H1 (cell line): ENCODE measurements around the gene RNU6-1. TPM values are rescaled to one million over a fixed set of nuclear protein-coding genes. Genes with fewer than 3 reads are reported as not detected.

Experiments
- CTCF ChIA-PET: fragments of 300-600 bp; sonication (Branson Sonifier 250); formaldehyde crosslinking; loops from one replicate; lab custom pipeline; 2021; ENCODE audit not compliant: partially characterized antibody; lab: Charles Lee
- POLR2A ChIA-PET: fragments of 300-600 bp; sonication (Branson Sonifier 250); formaldehyde crosslinking; loops from one replicate; lab custom pipeline; 2021; ENCODE audit warnings: inconsistent platforms; ENCODE audit not compliant: partially characterized antibody; lab: Charles Lee
- DNase-seq, 2 experiments: peaks; one replicate each; pipeline versions ENCODE4 v3.0.0 to v3.0.0-alpha.2; 2010 to 2022; ENCODE audit warnings: low spot score in 2 of 2, low read depth in 1 of 2, mixed read lengths in 1 of 2
- FAIRE-seq: peaks from 2 replicates; lab custom pipeline; 2011; peaks lifted over from hg19 to GRCh38; lab: Jason Lieb, UNC
- H2AFZ ChIP-seq: 2 replicates; pipeline ENCODE4 v1.8.1; 2012; ENCODE audit warnings: low read length, inconsistent platforms
- H2AK5ac ChIP-seq: 2 replicates; pipeline ENCODE4 v1.6.1; 2013; ENCODE audit warnings: low read depth, low read length
- H2BK120ac ChIP-seq: replicated peaks from 2 replicates; pipeline ENCODE3; 2013; ENCODE audit warnings: low read depth, low read length, inconsistent platforms
- H2BK12ac ChIP-seq: 2 replicates; pipeline ENCODE4 v1.6.1; 2013; ENCODE audit warnings: low read depth, low read length
- H2BK15ac ChIP-seq: 2 replicates; pipeline ENCODE4 v1.6.1; 2013; ENCODE audit warnings: low read length
- H2BK20ac ChIP-seq: 2 replicates; pipeline ENCODE4 v1.6.1; 2013; ENCODE audit warnings: low read length
- H2BK5ac ChIP-seq: 2 replicates; pipeline ENCODE4 v1.6.1; 2013; ENCODE audit warnings: low read depth, low read length
- H3K14ac ChIP-seq: 2 replicates; pipeline ENCODE4 v1.6.1; 2013; ENCODE audit warnings: inconsistent platforms; ENCODE audit not compliant: insufficient read length
- H3K18ac ChIP-seq: 2 replicates; pipeline ENCODE4 v1.6.1; 2013; ENCODE audit warnings: low read length; ENCODE audit errors: extremely low read depth
- H3K23ac ChIP-seq: 2 replicates; pipeline ENCODE4 v1.6.1; 2013; ENCODE audit warnings: inconsistent platforms; ENCODE audit not compliant: insufficient read length
- H3K23me2 ChIP-seq: 2 replicates; pipeline ENCODE4 v1.6.1; 2013; ENCODE audit warnings: low read depth, low read length
- H3K27ac ChIP-seq: 2 replicates; pipeline ENCODE4 v1.6.1; 2011; ENCODE audit warnings: low read depth, low read length, inconsistent platforms
- H3K27me3 ChIP-seq, 4 experiments: replicated peaks in 1 of 4; 1 replicate in 1 of 4; 2 replicates in 3 of 4; pipeline versions ENCODE4 v1.6.1 to v1.8.1; 2011 to 2013; ENCODE audit warnings: low read length in 3 of 4, mild to moderate bottlenecking in 3 of 4, inconsistent platforms in 2 of 4, mixed read lengths in 2 of 4, moderate library complexity in 1 of 4; ENCODE audit not compliant: control insufficient read depth in 3 of 4, insufficient read depth in 3 of 4; ENCODE audit errors: extremely low read depth in 1 of 4
- H3K36me3 ChIP-seq, 4 experiments: 2 replicates each; pipeline versions ENCODE4 v1.6.1 to v1.8.1; 2011 to 2013; ENCODE audit warnings: mild to moderate bottlenecking in 4 of 4, low read length in 3 of 4, moderate library complexity in 2 of 4, control low read depth in 1 of 4, inconsistent platforms in 1 of 4; ENCODE audit not compliant: insufficient read depth in 4 of 4, control insufficient read depth in 2 of 4
- H3K4ac ChIP-seq: replicated peaks from 2 replicates; pipeline ENCODE3; 2013; ENCODE audit warnings: low read length, low read depth, mixed read lengths, inconsistent platforms; ENCODE audit not compliant: insufficient read length
- H3K4me1 ChIP-seq, 4 experiments: replicated peaks in 1 of 4; 1 replicate in 1 of 4; 2 replicates in 3 of 4; pipeline versions ENCODE4 v1.6.1 to v1.8.1; 2011 to 2013; ENCODE audit warnings: low read length in 3 of 4, inconsistent platforms in 2 of 4, mixed read lengths in 1 of 4; ENCODE audit not compliant: insufficient read depth in 4 of 4, control insufficient read depth in 3 of 4
- H3K4me2 ChIP-seq, 2 experiments: 2 replicates each; pipeline versions ENCODE4 v1.6.1 to v1.8.1; 2011 to 2013; ENCODE audit warnings: low read depth in 2 of 2, low read length in 2 of 2, control low read depth in 1 of 2, inconsistent platforms in 1 of 2, mild to moderate bottlenecking in 1 of 2; ENCODE audit not compliant: insufficient read depth in 1 of 2
- H3K4me3 ChIP-seq, 4 experiments: fragments of 200-600, 300-600 bp in 1 of 4; sonication (generic), shearing (Covaris generic), sonication (Bioruptor Twin) in 1 of 4; 2 replicates each; pipeline versions ENCODE4 v1.5.1 to v1.8.1; 2011 to 2016; ENCODE audit warnings: low read length in 4 of 4, low read depth in 3 of 4, control low read depth in 2 of 4, inconsistent platforms in 2 of 4, mild to moderate bottlenecking in 2 of 4, mixed read lengths in 1 of 4, moderate library complexity in 1 of 4; ENCODE audit not compliant: insufficient read depth in 2 of 4; ENCODE audit errors: extremely low read depth in 1 of 4
- H3K56ac ChIP-seq: replicated peaks from 2 replicates; pipeline ENCODE3; 2013; ENCODE audit warnings: low read depth, mild to moderate bottlenecking, mixed read lengths, low read length, inconsistent platforms; ENCODE audit not compliant: insufficient read length
- H3K79me1 ChIP-seq: 2 replicates; pipeline ENCODE4 v1.6.1; 2013; ENCODE audit warnings: low read depth, low read length, control low read depth
- H3K79me2 ChIP-seq, 2 experiments: 2 replicates each; pipeline versions ENCODE4 v1.6.1 to v1.8.1; 2012 to 2013; ENCODE audit warnings: low read length in 2 of 2, mild to moderate bottlenecking in 2 of 2, inconsistent platforms in 1 of 2; ENCODE audit not compliant: insufficient read depth in 2 of 2, control insufficient read depth in 1 of 2
- H3K9ac ChIP-seq, 4 experiments: replicated peaks in 1 of 4; 1 replicate in 1 of 4; 2 replicates in 3 of 4; pipeline versions ENCODE4 v1.6.1 to v1.8.1; 2011 to 2013; ENCODE audit warnings: low read depth in 3 of 4, low read length in 3 of 4, control low read depth in 2 of 4, mild to moderate bottlenecking in 2 of 4, moderate library complexity in 2 of 4, inconsistent platforms in 1 of 4; ENCODE audit errors: extremely low read depth in 1 of 4
- H3K9me3 ChIP-seq, 2 experiments: 2 replicates each; pipeline versions ENCODE4 v1.6.1 to v1.8.1; 2012 to 2013; ENCODE audit warnings: mild to moderate bottlenecking in 2 of 2, moderate library complexity in 2 of 2, control low read depth in 1 of 2, inconsistent platforms in 1 of 2, low read depth in 1 of 2, low read length in 1 of 2, mixed read lengths in 1 of 2; ENCODE audit not compliant: insufficient read depth in 2 of 2
- H4K20me1 ChIP-seq, 2 experiments: replicated peaks in 1 of 2; 2 replicates each; pipeline versions ENCODE3 to v1.8.1; 2011 to 2013; ENCODE audit warnings: inconsistent platforms in 2 of 2, low read length in 2 of 2, mild to moderate bottlenecking in 1 of 2; ENCODE audit not compliant: insufficient read depth in 2 of 2, control insufficient read depth in 1 of 2
- H4K5ac ChIP-seq: 2 replicates; pipeline ENCODE4 v1.6.1; 2013; ENCODE audit warnings: low read length, low read depth, mixed read lengths, inconsistent platforms; ENCODE audit not compliant: insufficient read length
- H4K8ac ChIP-seq: 2 replicates; pipeline ENCODE4 v1.8.0; 2013; ENCODE audit warnings: mild to moderate bottlenecking, moderate library complexity, low read length, inconsistent platforms; ENCODE audit not compliant: insufficient read depth; ENCODE audit errors: extremely low read depth
- H4K91ac ChIP-seq: replicated peaks from 2 replicates; pipeline ENCODE3; 2013; ENCODE audit warnings: low read length, mixed read lengths, inconsistent platforms; ENCODE audit not compliant: insufficient read length
- RAD21 ChIP-seq, 2 experiments: IDR thresholded peaks in 1 of 2; conservative IDR thresholded peaks in 1 of 2; 2 replicates each; pipeline ENCODE4 v1.6.1; 2011; ENCODE audit warnings: low read depth in 2 of 2, low read length in 2 of 2, improper control_type of control experiment in 1 of 2, inconsistent platforms in 1 of 2, mild to moderate bottlenecking in 1 of 2, moderate library complexity in 1 of 2
- SP1 ChIP-seq: IDR thresholded peaks from 2 replicates; pipeline ENCODE4 v1.6.1; 2011; ENCODE audit warnings: low read depth, low read length
- WGBS, 2 experiments: shearing (Covaris generic) in 1 of 2; methylation state at CpG; one replicate each; pipeline versions ENCODE4 v1.1.6 to v1.1.7; 2013 to 2015; ENCODE audit warnings: low lambda C conversion rate in 2 of 2, mixed read lengths in 2 of 2, inconsistent platforms in 1 of 2, low coverage in 1 of 2, missing lambda C conversion rate in 1 of 2; ENCODE audit not compliant: insufficient replicate concordance in 2 of 2, insufficient coverage in 1 of 2, insufficient read length in 1 of 2; ENCODE audit errors: extremely low coverage in 1 of 2, missing lambda C conversion rate in 1 of 2; 5-methylcytosine and 5-hydroxymethylcytosine counted together
- polyA plus RNA-seq, 7 experiments: library from polyadenylated mRNA; depleted of rRNA in 3 of 7; stranded (reverse) in 5 of 7; unstranded in 2 of 7; fragments of >200 nt in 5 of 7; fragments of 200-250 nt in 2 of 7; gene quantifications; 1 replicate in 5 of 7; 2 replicates in 1 of 7; 4 replicates in 1 of 7; pipeline versions ENCODE4 v1.2.1 to v1.2.3, GENCODE V29; 2011 to 2013; ENCODE audit warnings: missing spikeins in 2 of 7, mixed read lengths in 2 of 7
- total RNA-seq: library from RNA; stranded (reverse); fragmentation: NEBNext Ultra II Directional; extraction: Animal tissue kit (Norgen Biotek cat#: 25700); gene quantifications from 2 replicates; pipeline ENCODE4 v1.2.1, GENCODE V29; 2021

The RNU6-1 gene
- total and polyA plus RNA-seq, 2 of the 8 experiments (the other 6 are each of a cell fraction or from before 2014, with no cell fraction given): not detected

- no peak overlapping the region for H3K56ac ChIP-seq
- no peak overlapping the region for H2BK20ac ChIP-seq
- H4K5ac ChIP-seq: no peak overlapping the region
- peaks cover 6 to 15% (median 9%) of the 10 kb centered on the region in 4 experiments; a peak in 5 of 7 replicates for H3K4me1 ChIP-seq
- no peak overlapping the region for H2BK15ac ChIP-seq
- H3K9ac ChIP-seq: no peak overlapping the region
- DNase-seq (no peak), FAIRE-seq (no peak)
- no peak overlapping the region for H2BK120ac ChIP-seq
- H3K23ac ChIP-seq: no peak overlapping the region
- H3K27ac ChIP-seq: no peak overlapping the region
- H2BK12ac ChIP-seq: no peak overlapping the region
- TF ChIP-seq SP1: no peak
- no peak for TF ChIP-seq RAD21 (IDR thresholded peaks at IDR 0.05 in 1 of 2, conservative IDR thresholded peaks at IDR 0.05 in 1 of 2; ENCODE audit: low read depth in 2 of 2, low read length in 2 of 2)
- no peak overlapping the region for H3K4me3 ChIP-seq
- H3K14ac ChIP-seq: no peak overlapping the region
- no peaks in the 10 kb centered on the region for H3K79me1 ChIP-seq
- no peak overlapping the region for H4K8ac ChIP-seq
- no peak overlapping the region for H2AK5ac ChIP-seq
- no peaks in the 10 kb centered on the region; a peak in 1 of 4 replicates for H3K9me3 ChIP-seq
- H3K36me3 ChIP-seq: no peaks in the 10 kb centered on the region
- H4K20me1 ChIP-seq: no peaks in the 10 kb centered on the region
- 89% methylated on average over 1 of the region's 1 CpG; no CpG with 5 or more reads in 1 of the 2 experiments for WGBS, 2 experiments
- no peaks in the 10 kb centered on the region for H3K79me2 ChIP-seq
- H4K91ac ChIP-seq: no peak overlapping the region
- H2AFZ ChIP-seq: no peak overlapping the region
- ChIA-PET POLR2A (interaction anchor here (0.6 kb wide), 1 partner anchor 1101 kb away, joined by 3 read pairs; no protein-coding TSS in a partner anchor), CTCF (no interaction called here)
- no peak overlapping the region for H3K18ac ChIP-seq
- no peaks in the 10 kb centered on the region for H3K27me3 ChIP-seq
- H3K4me2 ChIP-seq: no peak overlapping the region
- no peak overlapping the region for H3K4ac ChIP-seq
- H2BK5ac ChIP-seq: no peak overlapping the region
- no peaks in the 10 kb centered on the region for H3K23me2 ChIP-seq
Measured at GRCh38 chr15:67849538-67849937, 9.7 kb upstream of the RNU6-1 start.
